ENCODE measurements around the gene RNF43.

The RNF43 gene

GRCh38 chr17:58417300-58418092 is at the start of gene RNF43:
Gene RNF43 (minus strand): TSS chr17:58417534. CDS start chr17:58415577, 1,957 bp downstream.
- Histone ChIP-seq H3K4me1 (ENCODE audit: insufficient read depth, low read length) (peaks cover 20% of the 10 kb centered on the region), H3K9me3 (ENCODE audit: low read length) (no peaks in the 10 kb centered on the region), H3K4me3 (ENCODE audit: low read length) (peak within 1 kb of the TSS; percentile 42), H3K36me3 (ENCODE audit: insufficient read depth, low read length) (no peaks in the 10 kb centered on the region), H3K27me3 (ENCODE audit: insufficient read depth, low read length) (peaks cover 7% of the 10 kb centered on the region), H2AFZ (ENCODE audit: low read depth, low read length) (peak within 1 kb of the TSS; percentile 72)

DNA sequence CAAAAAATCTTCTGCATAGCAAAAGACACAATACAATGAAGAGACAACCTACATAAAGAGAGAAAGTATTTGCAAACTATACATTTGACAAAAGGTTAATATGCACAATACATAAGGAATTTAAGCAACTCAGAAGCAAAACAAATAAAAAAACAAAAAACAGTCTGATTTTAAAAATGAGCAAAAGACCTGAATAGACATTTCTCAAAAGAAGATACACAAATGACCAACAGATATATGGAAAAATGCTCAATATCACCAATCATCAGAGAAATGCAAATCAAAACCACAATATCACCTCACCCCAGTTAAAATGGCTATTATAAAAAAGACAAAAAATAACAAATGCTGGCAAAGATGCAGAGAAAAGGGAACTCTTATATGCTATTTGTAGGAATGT is 38.2 kb upstream of the RNF43 start:
- Histone ChIP-seq H3K27me3 (ENCODE audit: insufficient read depth, low read length) (no peaks in the 10 kb centered on the region), H3K9me3 (ENCODE audit: low read length) (no peaks in the 10 kb centered on the region), H3K36me3 (ENCODE audit: insufficient read depth, low read length) (no peaks in the 10 kb centered on the region), H3K4me1 (ENCODE audit: insufficient read depth, low read length) (no peaks in the 10 kb centered on the region), H2AFZ (ENCODE audit: low read depth, low read length) (no peak overlapping the region), H3K4me3 (ENCODE audit: low read length) (no peak overlapping the region)

- H2AFZ ChIP-seq (ENCODE audit: low read depth, low read length): no peak overlapping the region
- H3K36me3 ChIP-seq (ENCODE audit: insufficient read depth, low read length): no peaks in the 10 kb centered on the region
- H3K27me3 ChIP-seq (ENCODE audit: insufficient read depth, low read length): no peaks in the 10 kb centered on the region
- no peak overlapping the region for H3K4me3 ChIP-seq (ENCODE audit: low read length)
- H3K9me3 ChIP-seq (ENCODE audit: low read length): no peaks in the 10 kb centered on the region
- H3K4me1 ChIP-seq (ENCODE audit: insufficient read depth, low read length): no peaks in the 10 kb centered on the region
These were observed 35.4 kb upstream of the RNF43 start for GRCh38 chr17:58452738-58453137.

- Histone ChIP-seq H3K9me3 (ENCODE audit: low read length) (no peaks in the 10 kb centered on the region), H3K4me1 (ENCODE audit: insufficient read depth, low read length) (no peaks in the 10 kb centered on the region), H2AFZ (ENCODE audit: low read depth, low read length) (no peak overlapping the region), H3K4me3 (ENCODE audit: low read length) (no peak overlapping the region), H3K27me3 (ENCODE audit: insufficient read depth, low read length) (no peaks in the 10 kb centered on the region), H3K36me3 (ENCODE audit: insufficient read depth, low read length) (no peaks in the 10 kb centered on the region)
These were observed 30.0 kb upstream of the RNF43 start for GRCh38 chr17:58447039-58447975.

GRCh38 chr17:58446086-58446485 is 28.8 kb upstream of the RNF43 start:
- H3K9me3 ChIP-seq (ENCODE audit: low read length): no peaks in the 10 kb centered on the region
- H3K4me3 ChIP-seq (ENCODE audit: low read length): no peak overlapping the region
- peaks cover 7% of the 10 kb centered on the region for H3K27me3 ChIP-seq (ENCODE audit: insufficient read depth, low read length)
- H2AFZ ChIP-seq (ENCODE audit: low read depth, low read length): no peak overlapping the region
- no peaks in the 10 kb centered on the region for H3K36me3 ChIP-seq (ENCODE audit: insufficient read depth, low read length)
- no peaks in the 10 kb centered on the region for H3K4me1 ChIP-seq (ENCODE audit: insufficient read depth, low read length)

GRCh38 chr17:58436805-58437239 is 19.5 kb upstream of the RNF43 start:
- H3K4me1 ChIP-seq (ENCODE audit: insufficient read depth, low read length): no peaks in the 10 kb centered on the region

DNA sequence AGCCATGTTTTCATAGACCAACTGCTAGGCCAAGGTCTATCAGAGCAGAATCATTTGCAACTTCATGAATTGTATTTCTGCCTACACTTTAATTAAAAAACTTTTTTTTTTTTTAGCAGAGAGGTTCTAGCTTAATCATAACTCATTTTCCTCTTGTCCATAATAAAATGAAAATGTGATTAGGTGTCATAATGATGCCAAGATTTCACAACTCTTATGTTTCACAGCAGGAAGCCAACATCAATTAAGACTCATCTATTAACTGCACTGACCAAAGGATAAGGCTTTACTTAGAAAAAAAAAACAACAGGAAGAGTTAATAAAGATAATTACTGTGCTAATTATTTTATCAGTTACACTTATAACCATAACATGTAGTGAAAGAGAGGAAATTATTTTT is 18.9 kb upstream of the RNF43 start:
- Histone ChIP-seq H3K27me3 (ENCODE audit: insufficient read depth, low read length) (no peaks in the 10 kb centered on the region), H3K4me1 (ENCODE audit: insufficient read depth, low read length) (no peaks in the 10 kb centered on the region), H3K4me3 (ENCODE audit: low read length) (no peak overlapping the region), H3K9me3 (ENCODE audit: low read length) (no peaks in the 10 kb centered on the region), H2AFZ (ENCODE audit: low read depth, low read length) (no peak overlapping the region), H3K36me3 (ENCODE audit: insufficient read depth, low read length) (no peaks in the 10 kb centered on the region)

More at GRCh38 chr17:58436805-58437239, 19.5 kb upstream of the RNF43 start:
- H3K36me3 ChIP-seq (ENCODE audit: insufficient read depth, low read length): no peaks in the 10 kb centered on the region
- H3K4me3 ChIP-seq (ENCODE audit: low read length): no peak overlapping the region
- H2AFZ ChIP-seq (ENCODE audit: low read depth, low read length): no peak overlapping the region
- peaks cover 3% of the 10 kb centered on the region for H3K27me3 ChIP-seq (ENCODE audit: insufficient read depth, low read length)
- no peaks in the 10 kb centered on the region for H3K9me3 ChIP-seq (ENCODE audit: low read length)

GRCh38 chr17:58432806-58433573 is 15.7 kb upstream of the RNF43 start:
- Histone ChIP-seq H3K36me3 (ENCODE audit: insufficient read depth, low read length) (no peaks in the 10 kb centered on the region), H3K4me3 (ENCODE audit: low read length) (no peak overlapping the region), H3K9me3 (ENCODE audit: low read length) (no peaks in the 10 kb centered on the region)

DNA sequence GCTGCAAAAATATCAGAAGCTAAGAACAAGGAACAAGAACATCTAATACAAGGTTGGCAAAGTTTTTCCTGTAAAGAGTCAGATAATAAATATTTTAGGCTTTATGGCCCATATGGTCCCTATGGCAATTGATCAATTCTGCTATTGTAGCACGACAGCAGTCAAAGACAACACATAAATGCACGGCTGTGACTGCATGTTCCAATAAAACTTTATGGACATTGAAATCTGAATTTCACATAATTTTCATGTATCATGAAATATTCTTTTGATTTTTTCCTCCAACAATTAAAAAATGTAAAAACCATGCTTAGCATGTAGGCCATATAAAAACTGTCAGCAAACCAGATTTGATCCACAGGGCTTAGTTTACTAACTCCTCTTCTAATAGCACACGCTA is 10.5 kb upstream of the RNF43 start:
- no peak overlapping the region for H3K4me3 ChIP-seq (ENCODE audit: low read length)
- no peaks in the 10 kb centered on the region for H3K9me3 ChIP-seq (ENCODE audit: low read length)
- no peaks in the 10 kb centered on the region for H3K36me3 ChIP-seq (ENCODE audit: insufficient read depth, low read length)
- no peak overlapping the region for H2AFZ ChIP-seq (ENCODE audit: low read depth, low read length)
- H3K4me1 ChIP-seq (ENCODE audit: insufficient read depth, low read length): no peaks in the 10 kb centered on the region
- H3K27me3 ChIP-seq (ENCODE audit: insufficient read depth, low read length): no peaks in the 10 kb centered on the region

More at GRCh38 chr17:58432806-58433573, 15.7 kb upstream of the RNF43 start:
- H3K4me1 ChIP-seq (ENCODE audit: insufficient read depth, low read length): no peaks in the 10 kb centered on the region
- H3K27me3 ChIP-seq (ENCODE audit: insufficient read depth, low read length): no peaks in the 10 kb centered on the region
- no peak overlapping the region for H2AFZ ChIP-seq (ENCODE audit: low read depth, low read length)

GRCh38 chr17:58421711-58422110 is 4.4 kb upstream of the RNF43 start:
- Histone ChIP-seq H3K27me3 (ENCODE audit: insufficient read depth, low read length) (no peaks in the 10 kb centered on the region), H3K4me3 (ENCODE audit: low read length) (no peak overlapping the region), H2AFZ (ENCODE audit: low read depth, low read length) (no peak overlapping the region), H3K36me3 (ENCODE audit: insufficient read depth, low read length) (no peaks in the 10 kb centered on the region), H3K4me1 (ENCODE audit: insufficient read depth, low read length) (peaks cover 19% of the 10 kb centered on the region), H3K9me3 (ENCODE audit: low read length) (no peaks in the 10 kb centered on the region)

GRCh38 chr17:58420827-58421226 is 3.5 kb upstream of the RNF43 start:
- Histone ChIP-seq H2AFZ (ENCODE audit: low read depth, low read length) (no peak overlapping the region), H3K9me3 (ENCODE audit: low read length) (no peaks in the 10 kb centered on the region), H3K36me3 (ENCODE audit: insufficient read depth, low read length) (no peaks in the 10 kb centered on the region), H3K4me1 (ENCODE audit: insufficient read depth, low read length) (peaks cover 20% of the 10 kb centered on the region), H3K4me3 (ENCODE audit: low read length) (no peak overlapping the region), H3K27me3 (ENCODE audit: insufficient read depth, low read length) (peaks cover 3% of the 10 kb centered on the region)

DNA sequence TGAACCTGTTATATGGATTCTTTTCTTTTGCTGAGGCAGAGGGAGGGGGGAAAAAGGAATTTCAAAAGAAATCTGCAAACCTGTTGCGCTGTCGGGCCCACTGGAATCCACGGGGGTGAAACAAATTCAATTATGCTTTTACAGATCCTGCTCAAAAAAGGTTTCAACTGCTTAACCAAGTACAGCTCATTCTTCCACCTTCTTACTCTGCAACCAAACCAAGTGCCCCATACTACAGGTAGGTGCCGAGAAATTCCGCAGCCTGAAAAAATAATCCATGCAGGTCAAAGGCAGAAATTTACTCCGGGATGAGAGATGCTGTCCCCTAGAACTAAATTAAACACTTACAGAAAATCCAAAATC is 416 bp downstream of the RNF43 start:
- peak overlapping the region; percentile 72 for H2AFZ ChIP-seq (ENCODE audit: low read depth, low read length)
- peaks cover 17% of the 10 kb centered on the region for H3K4me1 ChIP-seq (ENCODE audit: insufficient read depth, low read length)
- peak overlapping the region; percentile 42 for H3K4me3 ChIP-seq (ENCODE audit: low read length)
- no peaks in the 10 kb centered on the region for H3K9me3 ChIP-seq (ENCODE audit: low read length)
- H3K36me3 ChIP-seq (ENCODE audit: insufficient read depth, low read length): no peaks in the 10 kb centered on the region
- H3K27me3 ChIP-seq (ENCODE audit: insufficient read depth, low read length): peaks cover 7% of the 10 kb centered on the region
